Activated T-helper 17 cell treated with anti-CD3 and anti-CD28 coated beads, Interleukin-2, amount 50 U/mL, for 72 hours (primary cell): ENCODE measurements around the gene CROCC2. TPM values are rescaled to one million over a fixed set of nuclear protein-coding genes. Genes with fewer than 3 reads are reported as not detected.

ENCODE experiments used
- ATAC-seq: fragments of 150-1000 bp; cut with Tn5 transposase; replicated peaks from 2 replicates; pipeline ENCODE4 v1.10.0; 2021; ENCODE audit warnings: mild to moderate bottlenecking, moderate library complexity
- H3K27ac Mint-ChIP-seq: one replicate; pipeline ENCODE4 v1.8.0; 2022; ENCODE audit warnings: mixed read lengths
- H3K27me3 Mint-ChIP-seq: one replicate; pipeline ENCODE4 v1.8.0; 2022; ENCODE audit warnings: mixed read lengths
- H3K36me3 Mint-ChIP-seq: one replicate; pipeline ENCODE4 v1.8.0; 2022; ENCODE audit warnings: low read depth, mild to moderate bottlenecking, mixed read lengths
- H3K4me1 Mint-ChIP-seq: one replicate; pipeline ENCODE4 v1.8.0; 2022; ENCODE audit warnings: mixed read lengths
- H3K4me3 Mint-ChIP-seq: one replicate; pipeline ENCODE4 v1.8.0; 2022; ENCODE audit warnings: mild to moderate bottlenecking, mixed read lengths
- H3K9me3 Mint-ChIP-seq: one replicate; pipeline ENCODE4 v1.8.0; 2022; ENCODE audit warnings: mixed read lengths
- total RNA-seq, 2 donors: library from RNA; stranded (reverse); gene quantifications; one replicate each; pipeline ENCODE4 v1.2.3, GENCODE V29; 2022

The CROCC2 gene
- total RNA-seq, 2 donors from 2014 or later: not detected

GRCh38 chr2:240884745-240885144, 21.4 kb upstream of the CROCC2 start:
- no peaks in the 10 kb centered on the region for H3K27me3 Mint-ChIP-seq
- no peak overlapping the region for H3K4me3 Mint-ChIP-seq

DNA sequence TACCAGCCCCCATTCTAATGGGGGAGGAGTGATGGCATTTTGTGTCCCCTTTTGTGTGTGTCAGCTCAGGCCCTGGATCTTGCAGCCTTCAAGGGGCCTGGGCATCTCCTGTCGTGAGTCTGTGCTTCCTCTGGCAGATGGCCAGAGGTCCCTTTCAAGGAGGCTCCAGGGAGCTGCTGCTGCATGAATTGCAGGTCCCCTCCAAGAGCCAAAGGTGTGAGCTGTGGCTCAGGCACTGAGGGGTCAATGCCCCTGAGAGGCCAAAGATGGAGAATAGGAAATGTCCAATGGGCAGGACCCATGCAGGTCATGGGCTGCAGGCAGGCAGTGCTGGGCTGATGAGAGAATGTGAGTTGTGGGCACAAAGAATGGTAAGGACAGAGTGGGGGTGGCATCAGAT, 20.6 kb upstream of the CROCC2 start:
- no peak for ATAC-seq
- H3K27ac Mint-ChIP-seq: no peak overlapping the region
- no peaks in the 10 kb centered on the region for H3K9me3 Mint-ChIP-seq
- no peaks in the 10 kb centered on the region for H3K36me3 Mint-ChIP-seq
- no peaks in the 10 kb centered on the region for H3K27me3 Mint-ChIP-seq
- no peaks in the 10 kb centered on the region for H3K4me1 Mint-ChIP-seq
- H3K4me3 Mint-ChIP-seq: no peak overlapping the region

More at GRCh38 chr2:240884745-240885144, 21.4 kb upstream of the CROCC2 start:
- Mint-ChIP-seq H3K4me1 (no peaks in the 10 kb centered on the region), H3K36me3 (no peaks in the 10 kb centered on the region), H3K27ac (no peak overlapping the region), H3K9me3 (no peaks in the 10 kb centered on the region)
- no peak for ATAC-seq

DNA sequence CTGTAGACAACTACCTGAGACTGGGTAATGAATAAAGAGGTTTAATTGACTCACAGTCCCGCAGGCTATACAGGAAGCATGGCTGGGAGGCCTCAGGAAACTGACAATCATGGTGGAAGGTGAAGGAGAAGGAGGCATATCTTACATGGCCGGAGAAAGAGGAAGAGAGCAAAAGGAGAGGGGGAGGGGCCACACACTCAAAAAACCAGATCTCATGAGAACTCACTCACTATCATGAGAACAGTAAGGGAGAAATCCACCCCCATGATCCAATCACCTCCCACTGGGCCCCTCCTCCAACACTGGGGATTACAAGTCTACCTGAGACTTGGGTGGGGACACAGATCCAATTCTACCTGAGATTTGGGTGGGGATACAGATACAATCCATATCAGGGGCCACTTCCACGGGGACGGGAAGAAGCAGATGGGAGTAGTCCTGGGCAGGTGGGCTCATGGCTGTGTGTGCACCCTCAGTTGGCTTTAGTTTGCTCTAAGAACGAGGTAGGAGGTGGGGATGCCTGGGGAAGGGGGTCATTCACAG, 20.0 kb upstream of the CROCC2 start:
- H3K9me3 Mint-ChIP-seq: no peaks in the 10 kb centered on the region

DNA sequence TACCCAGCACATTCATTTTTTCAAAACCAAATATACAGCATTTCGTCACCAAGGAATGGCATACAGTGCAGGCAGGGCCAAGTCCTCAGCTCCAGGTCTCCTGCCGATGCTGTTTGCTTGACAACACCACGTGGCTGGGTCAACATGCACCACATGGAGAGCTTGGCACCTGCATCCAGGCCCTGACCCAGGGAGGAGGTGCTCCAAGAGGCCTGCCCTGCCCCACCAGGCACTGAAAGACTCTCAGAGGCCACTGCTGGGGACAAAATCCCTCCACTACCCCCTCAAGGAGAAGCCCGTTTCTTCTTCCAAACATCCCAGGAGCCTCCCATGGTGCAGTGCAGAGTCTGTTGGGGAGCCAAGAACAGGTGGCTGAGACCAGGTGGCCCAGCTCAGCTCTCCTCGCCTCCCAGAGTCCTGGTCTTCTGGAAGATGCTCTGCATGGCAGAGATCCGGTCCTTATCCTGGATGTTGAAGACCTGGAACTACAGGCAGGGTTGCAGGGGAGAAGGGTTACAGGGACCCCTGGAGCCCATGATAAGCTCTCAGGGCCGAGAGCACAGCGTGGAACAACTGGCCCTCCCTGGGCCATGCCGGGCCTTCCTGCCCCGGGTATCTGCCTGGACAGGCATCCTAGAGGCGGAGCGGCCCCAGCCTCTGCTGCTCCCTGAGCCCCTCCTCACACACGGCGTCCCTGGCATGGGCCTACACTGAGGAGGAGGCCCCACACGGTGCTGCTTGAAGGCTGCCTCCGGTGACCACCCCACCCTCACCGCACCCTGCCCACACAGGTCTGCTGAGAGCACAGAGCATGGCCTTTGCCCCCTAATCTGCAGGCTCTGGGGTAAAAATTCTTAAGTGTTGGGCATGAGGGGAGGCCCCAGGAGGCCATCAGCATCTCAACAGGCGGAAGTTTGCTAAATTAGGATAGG, 19.2 kb upstream of the CROCC2 start:
- ATAC-seq: no peak
- no peak overlapping the region for H3K4me3 Mint-ChIP-seq
- no peaks in the 10 kb centered on the region for H3K4me1 Mint-ChIP-seq
- H3K36me3 Mint-ChIP-seq: no peaks in the 10 kb centered on the region
- H3K27ac Mint-ChIP-seq: no peak overlapping the region
- H3K9me3 Mint-ChIP-seq: no peaks in the 10 kb centered on the region
- H3K27me3 Mint-ChIP-seq: no peaks in the 10 kb centered on the region

More for the DNA sequence above, 20.0 kb upstream of the CROCC2 start:
- H3K4me1 Mint-ChIP-seq: no peaks in the 10 kb centered on the region
- H3K4me3 Mint-ChIP-seq: no peak overlapping the region
- no peak for ATAC-seq
- no peaks in the 10 kb centered on the region for H3K27me3 Mint-ChIP-seq
- H3K27ac Mint-ChIP-seq: no peak overlapping the region
- no peaks in the 10 kb centered on the region for H3K36me3 Mint-ChIP-seq

DNA sequence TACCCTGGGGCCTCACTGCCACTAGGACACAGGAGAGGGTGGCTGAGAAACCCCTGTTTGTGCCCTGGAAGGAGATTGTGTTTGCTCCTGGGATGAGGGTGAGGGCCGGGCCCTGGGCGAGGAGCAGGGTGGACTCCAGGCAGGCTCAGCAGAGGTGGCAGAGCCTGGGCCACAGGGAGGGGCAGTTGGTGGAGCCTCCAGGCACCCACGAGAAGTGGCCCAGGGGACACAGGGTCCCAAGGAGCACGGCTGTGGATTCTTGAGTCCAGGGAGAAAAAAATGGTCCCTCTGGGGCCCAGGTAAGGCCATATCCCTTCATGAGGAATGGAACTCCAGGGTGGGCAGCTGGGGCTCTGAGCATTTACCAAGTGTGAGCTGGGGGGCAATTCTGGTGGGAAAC, 18.5 kb upstream of the CROCC2 start:
- Mint-ChIP-seq H3K27ac (no peak overlapping the region), H3K4me3 (no peak overlapping the region), H3K27me3 (no peaks in the 10 kb centered on the region), H3K4me1 (no peaks in the 10 kb centered on the region), H3K36me3 (no peaks in the 10 kb centered on the region), H3K9me3 (no peaks in the 10 kb centered on the region)
- ATAC-seq: no peak

- no peak overlapping the region for H3K27ac Mint-ChIP-seq
- H3K36me3 Mint-ChIP-seq: no peaks in the 10 kb centered on the region
- no peaks in the 10 kb centered on the region for H3K9me3 Mint-ChIP-seq
- no peaks in the 10 kb centered on the region for H3K4me1 Mint-ChIP-seq
- no peak for ATAC-seq
- H3K27me3 Mint-ChIP-seq: no peaks in the 10 kb centered on the region
- no peak overlapping the region for H3K4me3 Mint-ChIP-seq
Measured at GRCh38 chr2:240888130-240888889, 17.8 kb upstream of the CROCC2 start.

- no peaks in the 10 kb centered on the region for H3K4me1 Mint-ChIP-seq
- H3K9me3 Mint-ChIP-seq: no peaks in the 10 kb centered on the region
- H3K4me3 Mint-ChIP-seq: no peak overlapping the region
- no peaks in the 10 kb centered on the region for H3K36me3 Mint-ChIP-seq
- no peaks in the 10 kb centered on the region for H3K27me3 Mint-ChIP-seq
- no peak for ATAC-seq
- H3K27ac Mint-ChIP-seq: no peak overlapping the region
Measured at GRCh38 chr2:240888890-240889573, 17.1 kb upstream of the CROCC2 start.

- Mint-ChIP-seq H3K4me3 (no peak overlapping the region), H3K27me3 (no peaks in the 10 kb centered on the region), H3K9me3 (no peaks in the 10 kb centered on the region), H3K36me3 (no peaks in the 10 kb centered on the region), H3K27ac (no peak overlapping the region), H3K4me1 (no peaks in the 10 kb centered on the region)
- ATAC-seq: no peak
Measured at GRCh38 chr2:240889601-240890560, 16.3 kb upstream of the CROCC2 start.

DNA sequence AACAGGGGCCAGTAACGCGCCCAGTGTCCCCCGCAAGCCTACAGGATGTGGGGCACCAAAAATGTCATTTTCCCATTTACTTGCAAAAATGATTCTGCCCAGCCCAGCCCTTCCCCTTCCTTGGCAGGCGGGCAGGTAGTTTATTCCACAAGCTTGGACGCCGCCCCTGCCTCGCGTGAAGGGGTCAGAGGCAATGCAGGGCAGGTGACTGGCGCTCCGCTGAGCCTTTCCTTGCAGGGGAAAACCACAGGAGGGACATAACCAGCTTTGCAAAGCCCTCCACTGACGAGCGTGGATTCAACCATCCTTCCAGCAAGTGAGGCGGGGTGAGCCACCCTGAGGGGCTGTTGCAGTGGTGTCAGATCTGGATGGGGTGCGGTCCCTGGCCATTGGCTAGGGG, 15.4 kb upstream of the CROCC2 start:
- no peaks in the 10 kb centered on the region for H3K27me3 Mint-ChIP-seq
- H3K36me3 Mint-ChIP-seq: no peaks in the 10 kb centered on the region
- ATAC-seq: no peak
- no peak overlapping the region for H3K4me3 Mint-ChIP-seq
- H3K27ac Mint-ChIP-seq: no peak overlapping the region
- H3K4me1 Mint-ChIP-seq: no peaks in the 10 kb centered on the region
- H3K9me3 Mint-ChIP-seq: no peaks in the 10 kb centered on the region

DNA sequence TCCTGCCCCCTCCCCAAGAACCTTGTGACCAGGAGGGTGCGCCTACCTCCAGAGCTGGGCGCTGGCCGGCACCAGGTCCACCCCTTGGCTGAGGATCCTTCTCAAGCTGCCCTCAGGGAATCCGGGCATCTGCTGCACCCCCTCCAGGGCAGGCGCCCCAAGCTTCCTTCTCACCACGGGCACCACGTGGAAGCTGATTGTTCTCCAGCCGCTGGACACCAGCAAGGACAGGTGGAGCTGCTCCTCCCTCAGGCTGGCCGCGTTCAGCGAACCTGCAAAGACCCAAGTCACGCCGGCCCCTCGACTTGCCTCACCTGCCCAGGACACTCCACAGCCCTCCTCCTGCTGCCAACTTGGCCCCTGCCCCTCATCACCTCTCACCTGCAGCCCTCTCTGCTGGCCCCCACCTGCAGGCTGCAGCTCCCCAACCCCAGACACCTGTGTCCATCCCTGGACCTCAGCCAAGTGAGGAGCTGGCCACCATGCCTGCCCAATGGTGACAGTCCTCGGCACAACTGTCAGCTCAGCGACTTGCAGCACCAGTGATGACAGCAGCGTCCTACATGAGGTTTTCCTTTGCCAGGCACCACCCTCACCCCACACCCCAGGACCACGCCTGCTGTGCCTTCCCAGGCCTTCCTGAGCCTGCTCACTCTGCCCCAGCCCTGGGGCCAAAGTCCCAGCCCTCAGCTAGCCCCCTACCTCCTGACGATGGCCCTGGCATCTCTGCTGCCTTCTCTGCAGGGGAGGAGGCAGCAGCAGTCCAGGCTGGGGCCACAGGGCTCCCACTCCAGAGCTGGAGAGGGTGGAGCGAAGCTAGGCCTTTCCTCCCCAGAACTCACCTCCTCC, 14.4 kb upstream of the CROCC2 start:
- H3K4me1 Mint-ChIP-seq: no peaks in the 10 kb centered on the region
- H3K36me3 Mint-ChIP-seq: no peaks in the 10 kb centered on the region
- ATAC-seq: no peak
- no peaks in the 10 kb centered on the region for H3K27me3 Mint-ChIP-seq
- no peak overlapping the region for H3K4me3 Mint-ChIP-seq
- no peaks in the 10 kb centered on the region for H3K9me3 Mint-ChIP-seq
- no peak overlapping the region for H3K27ac Mint-ChIP-seq

GRCh38 chr2:240892356-240892755, 13.8 kb upstream of the CROCC2 start:
- H3K9me3 Mint-ChIP-seq: no peaks in the 10 kb centered on the region
- H3K27ac Mint-ChIP-seq: no peak overlapping the region
- no peaks in the 10 kb centered on the region for H3K27me3 Mint-ChIP-seq
- ATAC-seq: no peak
- H3K4me3 Mint-ChIP-seq: no peak overlapping the region
- no peaks in the 10 kb centered on the region for H3K36me3 Mint-ChIP-seq
- H3K4me1 Mint-ChIP-seq: no peaks in the 10 kb centered on the region

DNA sequence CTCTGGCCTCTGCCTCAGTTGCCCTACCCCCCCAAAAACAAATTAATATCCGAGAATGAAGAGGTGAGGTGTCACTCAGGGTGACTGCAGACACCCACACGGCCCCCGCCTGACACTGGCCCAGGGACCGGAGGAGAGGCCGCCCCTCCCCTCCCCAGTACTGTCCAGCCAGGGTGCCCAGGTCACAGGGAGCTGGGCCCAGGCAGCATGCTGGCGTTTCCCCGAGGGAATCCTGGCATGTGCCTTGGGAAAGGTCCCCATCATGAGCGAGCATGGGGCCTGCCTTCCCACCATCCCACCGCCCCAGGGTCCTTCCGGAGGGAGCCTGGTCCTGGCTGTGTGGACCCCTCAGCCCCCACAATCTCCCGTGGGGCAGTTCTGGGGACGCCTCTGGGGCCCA, 13.2 kb upstream of the CROCC2 start:
- no peak for ATAC-seq
- Mint-ChIP-seq H3K27ac (no peak overlapping the region), H3K4me3 (no peak overlapping the region), H3K9me3 (no peaks in the 10 kb centered on the region), H3K27me3 (no peaks in the 10 kb centered on the region), H3K36me3 (no peaks in the 10 kb centered on the region), H3K4me1 (no peaks in the 10 kb centered on the region)

GRCh38 chr2:240893363-240893844, 12.7 kb upstream of the CROCC2 start:
- Mint-ChIP-seq H3K27ac (no peak overlapping the region), H3K36me3 (no peaks in the 10 kb centered on the region), H3K4me3 (no peak overlapping the region), H3K9me3 (no peaks in the 10 kb centered on the region), H3K4me1 (no peaks in the 10 kb centered on the region), H3K27me3 (no peaks in the 10 kb centered on the region)
- no peak for ATAC-seq
